Measurements from ENCODE around the gene CDSN.

- TF ChIP-seq, protein P1, sequence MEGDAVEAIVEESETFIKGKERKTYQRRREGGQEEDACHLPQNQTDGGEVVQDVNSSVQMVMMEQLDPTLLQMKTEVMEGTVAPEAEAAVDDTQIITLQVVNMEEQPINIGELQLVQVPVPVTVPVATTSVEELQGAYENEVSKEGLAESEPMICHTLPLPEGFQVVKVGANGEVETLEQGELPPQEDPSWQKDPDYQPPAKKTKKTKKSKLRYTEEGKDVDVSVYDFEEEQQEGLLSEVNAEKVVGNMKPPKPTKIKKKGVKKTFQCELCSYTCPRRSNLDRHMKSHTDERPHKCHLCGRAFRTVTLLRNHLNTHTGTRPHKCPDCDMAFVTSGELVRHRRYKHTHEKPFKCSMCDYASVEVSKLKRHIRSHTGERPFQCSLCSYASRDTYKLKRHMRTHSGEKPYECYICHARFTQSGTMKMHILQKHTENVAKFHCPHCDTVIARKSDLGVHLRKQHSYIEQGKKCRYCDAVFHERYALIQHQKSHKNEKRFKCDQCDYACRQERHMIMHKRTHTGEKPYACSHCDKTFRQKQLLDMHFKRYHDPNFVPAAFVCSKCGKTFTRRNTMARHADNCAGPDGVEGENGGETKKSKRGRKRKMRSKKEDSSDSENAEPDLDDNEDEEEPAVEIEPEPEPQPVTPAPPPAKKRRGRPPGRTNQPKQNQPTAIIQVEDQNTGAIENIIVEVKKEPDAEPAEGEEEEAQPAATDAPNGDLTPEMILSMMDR (IDR thresholded peaks at IDR 0.05), result no peak
- no peak for TF ChIP-seq EP300 (IDR thresholded peaks at IDR 0.05)
- no peak for TF ChIP-seq POLR2A (IDR thresholded peaks at IDR 0.05)
- no peak for TF ChIP-seq POLR2AphosphoS5 (IDR thresholded peaks at IDR 0.05)
Observed at GRCh38 chr6:31138982-31139381, 18.7 kb upstream of the CDSN start, which contains the start of gene PSORS1C2.

All from gastroesophageal sphincter (tissue), 3 donors.